Stomach smooth muscle (tissue), 2 donors: ENCODE data around the gene PLEKHO2.

Experiments used
- H3K27ac ChIP-seq: one replicate; pipeline ENCODE4 v1.7.0; 2013; ENCODE audit warnings: mild to moderate bottlenecking, low read length, inconsistent platforms
- H3K27me3 ChIP-seq, 2 donors: one replicate each; pipeline ENCODE4 v1.7.0; 2013; ENCODE audit warnings: low read length in 2 of 2; ENCODE audit not compliant: insufficient read depth in 2 of 2, control insufficient read depth in 1 of 2
- H3K36me3 ChIP-seq, 2 donors: one replicate each; pipeline ENCODE4 v1.7.0; 2013; ENCODE audit warnings: low read length in 2 of 2; ENCODE audit not compliant: control insufficient read depth in 2 of 2, insufficient read depth in 2 of 2
- H3K4me1 ChIP-seq: one replicate; pipeline ENCODE4 v1.7.0; 2013; ENCODE audit warnings: low read length; ENCODE audit not compliant: control insufficient read depth, insufficient read depth
- H3K4me3 ChIP-seq, 2 donors: one replicate each; pipeline ENCODE4 v1.7.0; 2013; ENCODE audit warnings: low read length in 2 of 2
- H3K9ac ChIP-seq, 2 donors: one replicate each; pipeline ENCODE4 v1.7.0; 2013; ENCODE audit warnings: low read length in 2 of 2, mild to moderate bottlenecking in 1 of 2
- H3K9me3 ChIP-seq, 2 donors: one replicate each; pipeline ENCODE4 v1.7.0; 2013; ENCODE audit warnings: low read length in 2 of 2; ENCODE audit not compliant: control insufficient read depth in 2 of 2
- donor health status: healthy.
- donor health status: Pancreatic carcinoma.

PLEKHO2 gene

DNA sequence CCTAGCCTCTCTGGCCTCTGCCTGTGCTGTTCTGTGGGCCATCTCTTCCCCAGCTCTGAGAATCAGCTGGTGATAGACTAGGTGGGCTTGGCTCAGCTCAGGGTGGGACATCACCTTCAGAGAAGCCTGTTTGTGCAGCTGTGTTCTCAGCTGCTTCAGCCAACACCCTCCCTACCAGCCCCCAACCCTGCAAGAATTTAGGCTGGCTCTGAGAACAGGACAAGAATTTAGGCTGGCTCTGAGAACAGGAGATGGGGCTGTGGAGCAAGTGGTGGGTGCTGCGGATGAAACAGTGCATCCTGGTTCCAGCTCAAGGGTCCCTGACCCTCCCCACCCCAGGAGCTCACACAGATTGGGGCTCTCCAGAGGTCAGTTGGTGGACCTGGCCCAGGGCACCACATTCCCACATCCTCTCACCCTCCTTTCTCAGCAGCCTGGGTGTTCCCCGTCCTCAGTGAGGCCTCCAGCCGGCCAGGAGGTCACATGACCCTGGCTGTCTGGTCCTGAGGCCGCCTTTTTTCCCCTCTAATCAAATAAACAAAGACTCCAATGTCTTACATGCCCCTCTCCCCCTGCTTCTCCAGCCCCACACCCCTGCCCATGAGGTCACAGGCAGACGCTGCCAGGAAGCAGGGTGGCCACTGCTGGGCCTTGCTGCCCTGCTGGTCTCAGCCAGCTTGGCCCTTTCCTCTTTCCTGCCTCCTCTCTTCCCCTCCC is 14.9 kb downstream of the PLEKHO2 start:
- Histone ChIP-seq H3K9ac (peak overlapping the region in 1 of 2 donors; percentile 29), H3K27ac (peak overlapping the region; percentile 67), H3K4me1 (peaks cover 71% of the 10 kb centered on the region), H3K27me3 (no peaks in the 10 kb centered on the region), H3K9me3 (no peaks in the 10 kb centered on the region), H3K4me3 (peak overlapping the region in 1 of 2 donors; percentile 40), H3K36me3 (peaks cover 28 to 31% of the 10 kb centered on the region in 2 donors)

DNA sequence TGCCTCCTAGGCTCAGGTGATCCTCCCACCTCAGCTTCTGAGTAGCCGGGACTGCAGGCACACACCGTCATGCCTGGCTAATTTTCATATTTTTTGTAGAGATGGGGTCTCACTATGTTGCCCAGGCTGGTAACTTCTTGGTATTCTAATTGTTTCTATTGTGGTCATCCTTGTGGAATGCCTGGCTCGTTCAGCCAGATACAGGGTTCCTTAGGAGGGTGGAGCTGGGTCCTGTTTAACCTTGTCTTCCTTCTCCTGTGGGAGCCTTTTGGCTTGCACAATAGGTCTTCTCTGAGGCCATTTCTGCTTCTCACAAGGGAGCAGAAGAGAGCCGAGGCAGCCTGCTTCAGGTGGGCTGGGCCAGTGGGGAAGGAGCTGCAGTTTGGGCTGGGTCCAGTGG is 15.7 kb downstream of the PLEKHO2 start:
- Histone ChIP-seq H3K4me3 (peak overlapping the region in 1 of 2 donors; percentile 40), H3K36me3 (peaks cover 32 to 36% of the 10 kb centered on the region in 2 donors), H3K9me3 (no peaks in the 10 kb centered on the region), H3K4me1 (peaks cover 63% of the 10 kb centered on the region), H3K9ac (peak overlapping the region in 1 of 2 donors; percentile 29), H3K27me3 (no peaks in the 10 kb centered on the region), H3K27ac (peak overlapping the region; percentile 67)

DNA sequence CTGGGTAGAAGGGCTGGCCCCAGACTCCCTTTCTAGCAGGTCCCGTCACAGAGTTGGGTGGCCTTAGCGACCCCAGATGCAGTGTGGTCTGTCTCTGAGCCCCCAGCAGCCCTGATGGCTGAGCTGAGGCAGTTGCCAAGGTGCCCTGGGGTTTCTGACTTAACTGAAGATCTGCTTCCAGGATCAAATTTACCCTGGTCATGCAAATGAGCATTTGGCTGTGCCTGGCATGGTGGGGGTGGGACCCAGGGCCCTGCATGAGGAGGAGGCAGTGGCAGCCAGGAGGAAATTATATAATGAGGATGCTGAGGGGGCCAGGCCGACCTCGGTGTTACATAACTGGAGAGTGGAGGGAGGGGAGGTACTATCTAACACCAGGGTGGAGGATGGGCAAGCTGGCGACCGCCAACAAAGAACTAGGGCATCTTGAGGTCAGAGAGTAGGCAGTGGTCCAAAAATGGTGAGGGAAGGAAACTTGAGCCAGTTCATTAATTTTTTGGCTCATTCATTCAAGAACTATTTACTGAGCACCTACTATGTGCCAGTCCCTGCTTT is 16.4 kb downstream of the PLEKHO2 start:
- Histone ChIP-seq H3K4me1 (peaks cover 63% of the 10 kb centered on the region), H3K4me3 (no peak overlapping the region), H3K27ac (peak overlapping the region; percentile 46), H3K36me3 (peaks cover 32 to 36% of the 10 kb centered on the region in 2 donors), H3K9ac (peak overlapping the region in 1 of 2 donors; percentile 29), H3K27me3 (no peaks in the 10 kb centered on the region), H3K9me3 (no peaks in the 10 kb centered on the region)

DNA sequence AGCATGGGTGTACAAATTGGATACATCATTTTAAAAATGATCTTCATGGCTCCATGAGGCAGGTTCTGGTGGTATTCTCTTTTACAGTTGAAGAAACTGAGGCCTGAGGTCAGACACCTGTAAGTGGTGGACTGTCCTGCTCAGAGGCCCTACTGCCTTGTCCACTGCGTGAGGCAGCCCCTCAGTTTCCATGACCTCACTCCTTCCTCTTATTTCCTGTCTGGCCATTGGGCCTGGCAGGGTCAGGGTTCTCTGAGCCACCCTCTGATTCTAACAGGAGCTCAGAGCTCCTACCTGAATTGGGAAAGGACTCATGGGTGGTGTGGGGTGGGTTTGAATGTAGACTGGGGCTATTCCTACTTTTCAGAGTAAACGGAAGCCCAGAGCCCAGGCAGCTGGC is 17.5 kb downstream of the PLEKHO2 start:
- Histone ChIP-seq H3K4me1 (peaks cover 55% of the 10 kb centered on the region), H3K27ac (no peak overlapping the region), H3K36me3 (peaks cover 34 to 36% of the 10 kb centered on the region in 2 donors), H3K4me3 (no peak overlapping the region), H3K9me3 (no peaks in the 10 kb centered on the region), H3K27me3 (no peaks in the 10 kb centered on the region), H3K9ac (no peak overlapping the region)

DNA sequence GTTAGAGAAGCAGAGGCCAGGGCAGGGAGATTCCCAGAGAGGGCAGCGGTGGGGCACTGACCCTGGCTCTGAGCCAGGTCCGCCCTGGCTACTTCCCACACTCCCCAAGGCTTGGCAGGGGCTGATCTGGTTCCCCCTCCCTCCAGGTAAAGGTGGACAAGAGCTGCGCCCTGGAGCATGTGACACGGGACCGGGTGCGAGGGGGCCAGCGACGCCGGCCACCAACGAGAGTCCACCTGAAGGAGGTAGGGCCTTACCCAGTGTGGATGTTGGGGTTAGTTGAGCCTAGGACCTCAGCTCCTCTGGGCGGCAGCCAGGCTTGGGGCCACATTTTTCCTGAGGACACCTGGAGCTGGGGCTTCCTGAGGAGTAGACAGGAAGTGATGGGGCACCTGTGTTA is 19.6 kb downstream of the PLEKHO2 start:
- Histone ChIP-seq H3K27me3 (no peaks in the 10 kb centered on the region), H3K4me3 (no peak overlapping the region), H3K36me3 (peaks cover 27 to 44% of the 10 kb centered on the region in 2 donors), H3K9ac (peak overlapping the region in 1 of 2 donors; percentile 29), H3K4me1 (peaks cover 47% of the 10 kb centered on the region), H3K9me3 (no peaks in the 10 kb centered on the region), H3K27ac (no peak overlapping the region)

DNA sequence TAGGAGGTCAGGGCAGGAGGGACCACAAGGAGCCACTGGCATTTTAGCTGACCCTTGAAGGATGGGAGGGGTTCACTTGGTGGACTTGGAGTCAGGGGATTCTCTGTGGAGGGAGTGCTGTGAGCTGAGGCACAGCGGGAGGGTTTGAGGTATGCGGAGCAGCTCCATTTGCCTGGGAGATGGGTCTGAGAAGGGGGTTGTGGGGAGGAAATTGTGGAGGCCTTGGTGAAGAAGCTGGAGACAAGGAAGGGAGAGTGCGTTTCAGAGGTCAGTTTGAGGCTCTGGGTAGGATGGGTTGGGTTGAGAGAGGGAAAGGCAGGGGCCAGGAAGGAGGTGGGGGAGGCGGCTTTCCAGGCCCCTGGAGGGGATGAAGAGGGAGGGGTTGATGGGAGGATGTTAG is 20.2 kb downstream of the PLEKHO2 start:
- Histone ChIP-seq H3K36me3 (peaks cover 26 to 47% of the 10 kb centered on the region in 2 donors), H3K4me3 (no peak overlapping the region), H3K9ac (no peak overlapping the region), H3K4me1 (peaks cover 46% of the 10 kb centered on the region), H3K27me3 (no peaks in the 10 kb centered on the region), H3K9me3 (no peaks in the 10 kb centered on the region), H3K27ac (no peak overlapping the region)

DNA sequence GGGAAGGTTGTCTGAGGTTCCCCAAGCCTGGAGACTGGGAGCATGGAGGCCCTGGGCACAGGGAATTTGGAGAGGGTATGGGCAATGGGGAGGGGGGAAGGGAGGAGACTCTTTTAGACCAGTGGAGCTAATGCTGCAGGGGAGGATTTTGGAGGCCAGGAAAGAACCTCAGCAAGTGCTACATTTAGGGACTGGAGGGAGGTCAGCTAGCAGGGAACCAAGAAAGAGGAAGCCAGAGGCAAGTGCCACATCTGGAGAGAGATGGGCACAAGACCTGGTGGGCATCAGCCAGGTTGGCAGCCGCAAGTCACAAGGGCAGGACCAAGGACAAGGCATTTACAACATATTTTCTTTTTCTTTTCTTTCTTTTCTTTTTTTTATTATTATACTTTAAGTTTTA is 20.7 kb downstream of the PLEKHO2 start:
- peaks cover 26 to 51% of the 10 kb centered on the region in 2 donors for H3K36me3 ChIP-seq
- peaks cover 44% of the 10 kb centered on the region for H3K4me1 ChIP-seq
- no peaks in the 10 kb centered on the region for H3K9me3 ChIP-seq
- no peaks in the 10 kb centered on the region for H3K27me3 ChIP-seq
- no peak overlapping the region for H3K4me3 ChIP-seq
- no peak overlapping the region for H3K9ac ChIP-seq
- H3K27ac ChIP-seq: no peak overlapping the region

DNA sequence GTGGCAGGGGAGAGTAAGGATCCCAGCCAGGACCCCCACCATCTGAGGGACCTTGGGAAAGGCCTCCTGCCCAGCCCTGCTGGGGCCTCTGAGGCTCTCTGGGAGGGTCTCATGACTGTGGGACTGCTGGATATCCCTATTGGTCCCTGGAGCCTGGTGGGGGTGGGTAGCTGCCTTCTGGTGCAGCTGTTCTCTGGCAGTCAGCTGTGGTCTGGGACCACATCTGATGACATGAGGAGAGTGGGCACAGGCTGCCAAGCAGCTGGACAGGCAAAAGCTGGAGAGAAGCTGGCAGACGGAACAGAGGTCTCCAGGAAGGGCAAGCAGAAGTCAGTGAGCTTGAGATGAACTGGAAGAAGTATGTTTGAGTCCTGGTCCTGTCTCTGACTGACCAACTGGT is 22.4 kb downstream of the PLEKHO2 start:
- no peaks in the 10 kb centered on the region for H3K27me3 ChIP-seq
- H3K4me3 ChIP-seq: no peak overlapping the region
- H3K9me3 ChIP-seq: no peaks in the 10 kb centered on the region
- H3K4me1 ChIP-seq: peaks cover 32% of the 10 kb centered on the region
- no peak overlapping the region for H3K27ac ChIP-seq
- peaks cover 26 to 49% of the 10 kb centered on the region in 2 donors for H3K36me3 ChIP-seq
- H3K9ac ChIP-seq: no peak overlapping the region

DNA sequence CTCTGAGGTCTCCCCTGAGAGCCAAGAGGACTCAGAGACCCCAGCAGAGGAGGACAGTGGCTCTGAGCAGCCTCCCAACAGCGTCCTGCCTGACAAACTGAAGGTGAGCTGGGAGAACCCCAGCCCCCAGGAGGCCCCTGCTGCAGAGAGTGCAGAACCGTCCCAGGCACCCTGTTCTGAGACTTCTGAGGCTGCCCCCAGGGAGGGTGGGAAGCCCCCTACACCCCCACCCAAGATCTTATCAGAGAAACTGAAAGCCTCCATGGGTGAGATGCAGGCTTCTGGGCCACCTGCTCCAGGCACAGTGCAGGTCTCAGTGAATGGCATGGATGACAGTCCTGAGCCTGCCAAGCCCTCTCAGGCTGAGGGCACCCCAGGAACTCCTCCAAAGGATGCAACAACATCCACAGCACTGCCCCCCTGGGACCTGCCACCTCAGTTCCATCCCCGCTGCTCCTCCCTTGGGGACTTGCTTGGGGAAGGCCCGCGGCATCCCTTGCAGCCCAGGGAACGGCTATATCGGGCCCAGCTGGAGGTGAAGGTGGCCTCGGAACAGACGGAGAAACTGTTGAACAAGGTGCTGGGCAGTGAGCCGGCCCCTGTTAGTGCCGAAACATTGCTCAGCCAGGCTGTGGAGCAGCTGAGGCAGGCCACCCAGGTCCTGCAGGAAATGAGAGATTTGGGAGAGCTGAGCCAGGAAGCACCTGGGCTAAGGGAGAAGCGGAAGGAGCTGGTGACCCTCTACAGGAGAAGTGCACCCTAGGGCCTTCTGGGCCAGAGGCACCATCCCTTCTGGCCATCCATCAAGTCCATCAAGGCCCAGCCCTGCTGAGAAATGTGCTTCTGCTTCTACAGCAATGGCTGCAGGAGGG is 23.6 kb downstream of the PLEKHO2 start:
- Histone ChIP-seq H3K36me3 (peaks cover 18 to 42% of the 10 kb centered on the region in 2 donors), H3K9ac (no peak overlapping the region), H3K27ac (no peak overlapping the region), H3K4me3 (no peak overlapping the region), H3K4me1 (peaks cover 21% of the 10 kb centered on the region), H3K27me3 (no peaks in the 10 kb centered on the region), H3K9me3 (no peaks in the 10 kb centered on the region)

DNA sequence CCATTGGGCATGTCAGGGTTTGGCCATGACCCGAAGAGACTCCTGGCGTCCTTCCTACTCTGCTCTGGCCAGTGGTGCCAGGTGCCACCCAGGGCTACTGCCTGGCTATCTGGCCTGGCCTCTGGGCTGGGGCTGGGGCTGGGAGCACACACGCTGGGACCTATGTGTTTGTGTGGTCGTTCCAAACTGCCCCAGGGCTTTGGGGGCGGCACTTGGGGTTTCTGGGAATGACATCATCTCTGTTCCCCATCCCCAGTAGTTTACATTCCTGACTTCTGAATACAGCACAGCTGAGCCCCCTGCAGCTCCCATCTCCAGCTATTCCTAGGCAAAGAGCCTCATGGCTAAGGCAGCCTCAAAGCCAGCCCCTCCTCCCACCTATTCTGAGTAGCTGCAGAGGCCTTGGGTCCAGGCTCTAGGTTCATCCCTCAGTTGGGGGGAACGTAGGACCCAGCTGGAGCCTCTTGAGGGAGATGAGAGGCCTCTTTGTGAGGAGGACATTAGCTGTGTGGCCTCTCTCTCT is 24.3 kb downstream of the PLEKHO2 start:
- peak overlapping the region in 1 of 2 donors; percentile 13 for H3K9ac ChIP-seq
- H3K27ac ChIP-seq: no peak overlapping the region
- H3K27me3 ChIP-seq: no peaks in the 10 kb centered on the region
- H3K4me3 ChIP-seq: no peak overlapping the region
- peaks cover 18% of the 10 kb centered on the region for H3K4me1 ChIP-seq
- peaks cover 12 to 36% of the 10 kb centered on the region in 2 donors for H3K36me3 ChIP-seq
- H3K9me3 ChIP-seq: no peaks in the 10 kb centered on the region
